Stimulated activated CD8-positive, alpha-beta memory T cell treated with anti-CD3 and anti-CD28 coated beads, Interleukin-12 subunit alpha, Interleukin-12 subunit beta, amount 100 ng/mL, for 24 hours (primary cell): ENCODE measurements around the gene SURF1.
"Not testable (repeated sequence)": the region's sequence is repeated elsewhere in the genome, so short reads cannot be mapped to it uniquely, and the experiment has no call there.

ENCODE experiments used
- DNase-seq: peaks from one replicate; pipeline ENCODE4 v3.0.0-alpha.2; 2020; ENCODE audit errors: extremely low read depth

SURF1 gene

DNA sequence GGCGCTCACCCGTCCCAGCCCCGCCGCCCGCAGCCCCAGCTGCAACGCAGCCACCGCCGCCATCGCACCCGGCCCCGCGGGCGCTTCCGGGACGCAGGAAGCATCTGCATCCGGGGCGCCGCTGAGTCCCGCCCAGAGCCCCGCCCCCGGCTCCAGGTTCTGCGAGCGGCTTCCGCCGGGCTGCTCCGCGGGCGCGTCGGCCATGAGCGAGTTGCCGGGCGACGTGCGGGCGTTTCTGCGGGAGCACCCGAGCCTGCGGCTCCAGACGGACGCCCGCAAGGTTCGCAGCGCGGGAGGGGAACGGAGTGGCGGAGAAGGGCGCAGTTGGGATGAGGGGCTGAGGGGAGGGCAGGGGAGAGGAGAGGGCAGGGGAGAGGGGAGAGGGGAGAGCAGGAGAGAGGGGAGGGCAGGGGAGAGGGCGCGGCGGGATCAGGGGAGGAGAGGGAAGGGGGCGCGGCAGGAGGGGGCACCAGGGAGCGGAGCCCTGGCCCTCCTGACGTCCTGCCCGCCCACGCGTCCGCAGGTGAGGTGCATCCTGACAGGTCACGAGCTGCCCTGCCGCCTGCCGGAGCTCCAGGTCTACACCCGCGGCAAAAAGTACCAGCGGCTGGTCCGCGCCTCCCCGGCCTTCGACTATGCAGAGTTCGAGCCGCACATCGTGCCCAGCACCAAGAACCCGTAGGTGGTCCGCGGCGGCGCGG is at the start of gene SURF1, which contains the start of gene SURF2:
TSS of gene SURF1 (minus strand) at position 97 of the 701 bp plus-strand sequence. CDS start at position 63, 34 bp downstream.
TSS of gene SURF2 (plus strand) at position 160 of the 701 bp plus-strand sequence. CDS start at position 203, 43 bp downstream.
- DNase-seq, result peak; percentile 84

DNA sequence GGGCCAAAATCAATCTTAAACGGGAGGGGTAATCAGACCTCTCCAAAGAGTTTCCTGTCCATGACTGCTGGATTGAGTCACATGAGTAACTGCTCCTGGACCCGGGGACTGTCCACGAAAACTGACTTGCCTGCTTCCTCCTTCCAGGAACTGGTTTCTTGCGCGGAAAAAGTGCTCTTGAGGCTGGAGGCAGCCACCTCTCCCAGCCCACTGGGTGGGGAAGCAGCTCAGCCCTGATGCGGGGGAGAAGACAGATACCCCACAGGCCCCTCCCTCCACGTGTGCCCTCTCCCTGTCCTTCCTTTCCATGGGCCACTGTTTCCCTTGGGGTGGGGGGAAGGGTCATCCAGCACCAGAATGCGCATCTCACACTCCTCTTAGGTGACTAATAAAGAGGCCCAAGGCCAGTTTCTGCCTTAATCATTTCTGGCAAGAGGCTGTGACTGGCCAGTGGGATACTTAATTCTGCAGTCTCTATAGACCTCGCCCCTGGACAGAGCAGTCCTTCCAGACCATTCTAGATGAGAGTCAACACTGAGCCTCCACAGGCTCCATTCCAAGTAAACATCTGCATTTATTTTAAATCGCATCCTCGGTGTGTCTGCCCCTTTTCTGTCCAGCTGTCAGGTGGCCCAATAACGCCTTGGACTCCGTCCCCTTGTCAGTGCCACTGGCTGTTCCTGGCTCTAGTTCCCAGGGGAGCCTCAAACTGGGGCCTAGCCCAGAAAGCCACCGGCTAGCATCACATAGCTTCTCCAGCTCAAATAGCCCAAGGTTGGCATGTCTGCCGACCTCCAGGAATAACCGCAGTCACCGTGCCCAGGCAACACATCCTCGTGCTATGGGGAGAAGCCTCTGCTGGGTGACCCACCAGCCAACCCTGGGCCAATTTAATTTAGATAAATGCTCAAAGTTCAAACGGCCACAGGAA is 49.5 kb upstream of the SURF1 start:
- no peak for DNase-seq

- DNase-seq, result no peak
Observed at GRCh38 chr9:133404454-133405002, 48.2 kb upstream of the SURF1 start.

GRCh38 chr9:133403766-133404453 is 47.6 kb upstream of the SURF1 start:
- no peak for DNase-seq

- DNase-seq, result no peak
Observed at GRCh38 chr9:133402689-133403088, 46.4 kb upstream of the SURF1 start.

DNA sequence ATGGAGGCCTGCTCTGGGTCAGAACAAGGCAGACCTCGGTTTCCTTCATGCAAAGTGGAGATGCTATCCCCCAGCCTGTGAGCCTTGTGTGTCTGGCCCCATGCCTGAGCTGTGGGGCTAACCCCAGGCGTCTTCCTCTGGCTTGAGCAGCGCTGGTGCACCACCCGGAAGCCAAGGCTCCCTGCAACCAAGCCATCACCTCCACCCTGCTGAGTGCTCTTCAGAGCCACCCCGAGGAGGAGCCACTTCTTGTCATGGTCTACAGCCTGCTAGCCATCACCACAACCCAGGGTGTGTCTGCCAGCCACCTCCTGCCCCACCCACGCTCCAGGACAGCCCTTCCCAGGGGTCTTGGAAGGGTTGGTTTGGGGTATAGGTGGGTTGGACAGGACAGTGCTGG is 45.3 kb upstream of the SURF1 start:
- no peak for DNase-seq

- DNase-seq, result no peak
Observed at GRCh38 chr9:133400292-133400691, 44.0 kb upstream of the SURF1 start.

DNA sequence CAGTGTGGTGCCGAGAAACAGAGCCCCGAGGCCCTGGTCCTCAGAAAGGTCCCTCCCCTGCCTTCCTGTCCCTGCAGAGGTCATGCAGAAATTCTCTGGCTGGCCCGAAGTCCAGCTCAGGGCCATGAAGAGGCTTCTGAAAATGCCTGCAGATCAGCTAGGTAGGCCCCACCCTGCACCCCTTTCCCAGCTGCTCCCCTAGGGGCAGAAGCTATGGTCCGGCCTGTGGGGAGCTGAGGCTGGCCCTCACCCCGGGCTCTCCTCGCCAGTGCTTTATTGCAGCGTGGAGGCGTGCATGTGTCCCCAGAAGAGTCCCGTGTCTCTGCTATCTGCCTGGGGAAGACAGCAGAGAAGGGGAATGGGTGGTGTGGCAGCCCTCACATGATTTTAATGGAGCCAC is 41.6 kb upstream of the SURF1 start:
- DNase-seq, result no peak

DNA sequence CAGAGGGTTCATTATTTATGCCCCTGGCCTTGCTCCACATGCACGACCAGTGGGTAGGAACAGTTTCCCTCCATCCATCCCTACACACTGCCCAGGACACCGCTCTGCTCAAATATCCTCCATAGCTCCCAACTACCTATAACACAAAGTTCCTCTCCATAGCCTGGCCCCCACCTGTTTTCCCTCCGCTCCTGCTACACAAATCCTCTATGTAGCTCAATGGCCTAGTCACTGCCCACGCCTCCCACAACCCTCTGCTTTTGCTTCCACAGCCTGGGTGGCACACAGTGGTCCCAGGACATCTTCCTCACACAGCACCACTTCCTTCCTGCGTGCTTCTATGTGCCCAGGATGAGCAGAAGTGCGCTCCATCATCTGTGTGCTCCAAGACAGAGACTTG is 41.1 kb upstream of the SURF1 start:
- no peak for DNase-seq

DNA sequence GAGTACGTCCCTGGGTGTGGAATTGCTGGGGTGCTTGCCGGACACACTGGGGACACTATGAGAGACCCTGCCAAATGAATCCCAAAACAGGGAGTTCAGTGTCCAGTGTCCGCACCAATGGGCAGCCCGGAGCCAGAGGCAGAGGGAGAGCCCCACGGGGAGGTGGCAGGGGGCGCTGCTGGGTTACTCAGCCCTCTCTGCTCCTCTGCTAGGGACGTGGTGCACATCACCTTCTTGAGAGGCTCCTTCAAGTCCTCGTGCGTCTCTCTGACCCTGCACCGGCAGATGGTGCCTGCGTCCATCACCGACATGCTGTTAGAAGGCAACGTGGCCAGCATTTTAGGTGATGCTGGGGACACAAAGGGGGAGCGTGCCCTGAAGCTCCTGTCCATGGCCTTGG is 40.7 kb upstream of the SURF1 start:
- DNase-seq, result no peak

- DNase-seq, result no peak
Observed at GRCh38 chr9:133394687-133395271, 38.5 kb upstream of the SURF1 start.

DNA sequence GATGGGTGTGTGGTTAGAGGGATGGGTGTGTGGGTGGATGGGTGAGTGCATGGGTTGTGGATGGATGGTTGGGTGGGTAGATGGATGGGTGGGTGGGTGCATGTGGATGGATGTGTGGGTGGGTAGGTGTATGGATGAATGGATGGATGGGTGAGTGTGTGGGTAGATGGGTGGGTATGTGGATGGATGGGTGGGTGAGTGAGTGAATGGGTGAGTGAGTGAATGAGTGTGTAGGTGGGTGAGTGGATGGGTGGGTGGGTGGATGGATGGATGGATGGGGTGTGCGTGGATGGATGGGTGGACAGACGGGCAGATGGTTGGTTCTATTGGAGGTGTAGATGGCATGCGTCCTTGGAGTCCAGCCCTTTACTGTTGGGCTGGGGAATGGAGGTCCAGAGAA is 37.1 kb upstream of the SURF1 start:
- DNase-seq, result no peak

GRCh38 chr9:133392308-133392707 is 36.0 kb upstream of the SURF1 start:
- DNase-seq, result not testable (repeated sequence)

DNA sequence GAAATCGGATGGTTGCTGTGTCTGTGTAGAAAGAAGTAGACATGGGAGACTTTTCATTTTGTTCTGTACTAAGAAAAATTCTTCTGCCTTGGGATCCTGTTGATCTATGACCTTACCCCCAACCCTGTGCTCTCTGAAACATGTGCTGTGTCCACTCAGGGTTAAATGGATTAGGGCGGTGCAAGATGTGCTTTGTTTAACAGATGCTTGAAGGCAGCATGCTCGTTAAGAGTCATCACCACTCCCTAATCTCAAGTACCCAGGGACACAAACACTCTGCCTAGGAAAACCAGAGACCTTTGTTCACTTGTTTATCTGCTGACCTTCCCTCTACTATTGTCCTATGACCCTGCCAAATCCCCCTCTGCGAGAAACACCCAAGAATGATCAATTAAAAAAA is 35.2 kb upstream of the SURF1 start:
- not testable (repeated sequence) for DNase-seq

GRCh38 chr9:133390713-133391112 is 34.4 kb upstream of the SURF1 start:
- DNase-seq, result no peak

DNA sequence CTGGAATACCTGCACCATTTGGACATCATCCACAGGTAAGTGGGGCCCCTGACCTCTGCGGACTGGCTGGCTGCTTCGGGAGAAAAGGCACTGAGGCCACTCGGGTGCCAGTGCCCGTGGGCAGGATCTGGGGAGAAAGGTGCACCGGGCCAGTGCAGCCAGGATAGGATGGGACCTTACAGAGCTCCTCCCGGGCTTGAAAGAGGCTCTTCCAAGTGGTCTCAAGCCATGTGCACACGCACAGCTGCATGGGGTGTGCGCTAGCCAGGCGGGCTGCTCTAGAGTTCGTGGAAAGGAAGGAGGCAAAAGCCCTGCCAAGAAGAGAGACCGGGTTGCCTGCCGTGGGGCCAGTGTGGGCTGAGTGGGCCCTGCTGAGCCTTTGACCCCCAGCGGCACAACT is 33.3 kb upstream of the SURF1 start:
- DNase-seq, result no peak

DNA sequence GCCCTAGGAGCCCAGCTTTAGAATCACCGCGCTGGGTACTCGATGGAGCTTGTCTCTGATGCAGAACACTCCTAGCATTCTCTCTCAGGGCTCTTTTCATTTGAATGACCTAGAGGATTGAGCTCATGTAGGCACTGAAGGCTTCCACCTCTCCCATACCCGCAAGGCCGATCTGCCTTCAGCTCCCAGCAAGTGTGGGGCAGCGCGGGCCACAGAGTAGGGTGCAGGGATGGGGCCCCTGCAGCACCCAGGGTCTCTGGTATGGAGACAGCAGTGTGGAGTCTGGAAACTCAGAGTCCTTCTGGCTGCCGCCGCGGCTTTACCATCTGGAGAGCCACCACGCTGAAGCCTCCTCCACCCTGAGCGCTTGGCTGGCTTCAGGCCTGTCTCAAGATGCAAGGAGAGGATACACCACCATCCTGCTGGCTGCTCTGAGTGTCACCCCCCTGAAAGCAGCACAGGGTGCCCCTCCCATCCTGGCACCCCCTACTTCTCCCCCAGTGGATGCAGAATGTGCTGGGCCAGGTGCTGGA is 32.8 kb upstream of the SURF1 start:
- DNase-seq, result no peak

GRCh38 chr9:133387680-133388079 is 31.4 kb upstream of the SURF1 start:
- DNase-seq, result no peak

GRCh38 chr9:133386338-133386737 is 30.1 kb upstream of the SURF1 start:
- DNase-seq, result no peak

GRCh38 chr9:133385452-133385851 is 29.2 kb upstream of the SURF1 start:
- DNase-seq, result no peak

DNA sequence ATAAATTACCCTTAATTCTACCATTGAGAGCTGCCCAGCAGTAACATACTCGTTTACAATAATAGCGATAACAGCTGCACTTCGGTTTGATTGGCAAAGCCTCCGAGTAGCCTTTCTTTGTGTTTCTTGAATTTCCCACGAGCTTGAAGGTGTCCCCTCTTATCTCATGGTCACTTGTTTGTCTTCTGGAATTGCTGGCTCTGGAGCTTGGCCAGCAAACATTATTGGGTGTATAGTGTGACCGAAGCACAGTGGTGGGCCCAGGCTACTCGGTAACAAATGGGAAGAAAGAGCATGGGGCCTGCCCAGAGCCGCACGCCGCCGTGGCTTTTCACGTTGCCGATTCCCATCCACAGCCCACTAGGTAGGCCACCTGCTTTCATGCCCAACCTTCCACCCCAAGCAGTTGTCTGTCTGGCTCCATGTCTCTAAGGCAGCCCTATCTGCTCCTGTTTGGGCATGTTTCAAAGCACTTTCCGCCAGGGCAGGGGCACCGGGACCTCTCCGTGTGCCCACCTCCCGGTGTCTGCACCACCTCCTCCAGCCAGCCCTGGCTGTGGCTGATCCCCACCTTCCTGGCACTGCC is 28.5 kb upstream of the SURF1 start:
- DNase-seq, result no peak
